H1 (cell line): ENCODE measurements around the gene PRR30. TPM values are rescaled to one million over a fixed set of nuclear protein-coding genes. Genes with fewer than 3 reads are reported as not detected.

Experiments used
- CTCF ChIA-PET: fragments of 300-600 bp; sonication (Branson Sonifier 250); formaldehyde crosslinking; loops from one replicate; lab custom pipeline; 2021; ENCODE audit not compliant: partially characterized antibody; lab: Charles Lee
- POLR2A ChIA-PET: fragments of 300-600 bp; sonication (Branson Sonifier 250); formaldehyde crosslinking; loops from one replicate; lab custom pipeline; 2021; ENCODE audit warnings: inconsistent platforms; ENCODE audit not compliant: partially characterized antibody; lab: Charles Lee
- DNase-seq, 2 experiments: peaks; one replicate each; pipeline versions ENCODE4 v3.0.0 to v3.0.0-alpha.2; 2010 to 2022; ENCODE audit warnings: low spot score in 2 of 2, low read depth in 1 of 2, mixed read lengths in 1 of 2
- FAIRE-seq: peaks from 2 replicates; lab custom pipeline; 2011; peaks lifted over from hg19 to GRCh38; lab: Jason Lieb, UNC
- H2AFZ ChIP-seq: 2 replicates; pipeline ENCODE4 v1.8.1; 2012; ENCODE audit warnings: low read length, inconsistent platforms
- H2AK5ac ChIP-seq: 2 replicates; pipeline ENCODE4 v1.6.1; 2013; ENCODE audit warnings: low read depth, low read length
- H2BK120ac ChIP-seq: replicated peaks from 2 replicates; pipeline ENCODE3; 2013; ENCODE audit warnings: low read depth, low read length, inconsistent platforms
- H2BK12ac ChIP-seq: 2 replicates; pipeline ENCODE4 v1.6.1; 2013; ENCODE audit warnings: low read depth, low read length
- H2BK15ac ChIP-seq: 2 replicates; pipeline ENCODE4 v1.6.1; 2013; ENCODE audit warnings: low read length
- H2BK20ac ChIP-seq: 2 replicates; pipeline ENCODE4 v1.6.1; 2013; ENCODE audit warnings: low read length
- H2BK5ac ChIP-seq: 2 replicates; pipeline ENCODE4 v1.6.1; 2013; ENCODE audit warnings: low read depth, low read length
- H3K14ac ChIP-seq: 2 replicates; pipeline ENCODE4 v1.6.1; 2013; ENCODE audit warnings: inconsistent platforms; ENCODE audit not compliant: insufficient read length
- H3K18ac ChIP-seq: 2 replicates; pipeline ENCODE4 v1.6.1; 2013; ENCODE audit warnings: low read length; ENCODE audit errors: extremely low read depth
- H3K23ac ChIP-seq: 2 replicates; pipeline ENCODE4 v1.6.1; 2013; ENCODE audit warnings: inconsistent platforms; ENCODE audit not compliant: insufficient read length
- H3K23me2 ChIP-seq: 2 replicates; pipeline ENCODE4 v1.6.1; 2013; ENCODE audit warnings: low read depth, low read length
- H3K27ac ChIP-seq: 2 replicates; pipeline ENCODE4 v1.6.1; 2011; ENCODE audit warnings: low read depth, low read length, inconsistent platforms
- H3K27me3 ChIP-seq, 4 experiments: replicated peaks in 1 of 4; 1 replicate in 1 of 4; 2 replicates in 3 of 4; pipeline versions ENCODE4 v1.6.1 to v1.8.1; 2011 to 2013; ENCODE audit warnings: low read length in 3 of 4, mild to moderate bottlenecking in 3 of 4, inconsistent platforms in 2 of 4, mixed read lengths in 2 of 4, moderate library complexity in 1 of 4; ENCODE audit not compliant: control insufficient read depth in 3 of 4, insufficient read depth in 3 of 4; ENCODE audit errors: extremely low read depth in 1 of 4
- H3K36me3 ChIP-seq, 4 experiments: 2 replicates each; pipeline versions ENCODE4 v1.6.1 to v1.8.1; 2011 to 2013; ENCODE audit warnings: mild to moderate bottlenecking in 4 of 4, low read length in 3 of 4, moderate library complexity in 2 of 4, control low read depth in 1 of 4, inconsistent platforms in 1 of 4; ENCODE audit not compliant: insufficient read depth in 4 of 4, control insufficient read depth in 2 of 4
- H3K4ac ChIP-seq: replicated peaks from 2 replicates; pipeline ENCODE3; 2013; ENCODE audit warnings: low read length, low read depth, mixed read lengths, inconsistent platforms; ENCODE audit not compliant: insufficient read length
- H3K4me1 ChIP-seq, 4 experiments: replicated peaks in 1 of 4; 1 replicate in 1 of 4; 2 replicates in 3 of 4; pipeline versions ENCODE4 v1.6.1 to v1.8.1; 2011 to 2013; ENCODE audit warnings: low read length in 3 of 4, inconsistent platforms in 2 of 4, mixed read lengths in 1 of 4; ENCODE audit not compliant: insufficient read depth in 4 of 4, control insufficient read depth in 3 of 4
- H3K4me2 ChIP-seq, 2 experiments: 2 replicates each; pipeline versions ENCODE4 v1.6.1 to v1.8.1; 2011 to 2013; ENCODE audit warnings: low read depth in 2 of 2, low read length in 2 of 2, control low read depth in 1 of 2, inconsistent platforms in 1 of 2, mild to moderate bottlenecking in 1 of 2; ENCODE audit not compliant: insufficient read depth in 1 of 2
- H3K4me3 ChIP-seq, 4 experiments: fragments of 200-600, 300-600 bp in 1 of 4; sonication (generic), shearing (Covaris generic), sonication (Bioruptor Twin) in 1 of 4; 2 replicates each; pipeline versions ENCODE4 v1.5.1 to v1.8.1; 2011 to 2016; ENCODE audit warnings: low read length in 4 of 4, low read depth in 3 of 4, control low read depth in 2 of 4, inconsistent platforms in 2 of 4, mild to moderate bottlenecking in 2 of 4, mixed read lengths in 1 of 4, moderate library complexity in 1 of 4; ENCODE audit not compliant: insufficient read depth in 2 of 4; ENCODE audit errors: extremely low read depth in 1 of 4
- H3K56ac ChIP-seq: replicated peaks from 2 replicates; pipeline ENCODE3; 2013; ENCODE audit warnings: low read depth, mild to moderate bottlenecking, mixed read lengths, low read length, inconsistent platforms; ENCODE audit not compliant: insufficient read length
- H3K79me1 ChIP-seq: 2 replicates; pipeline ENCODE4 v1.6.1; 2013; ENCODE audit warnings: low read depth, low read length, control low read depth
- H3K79me2 ChIP-seq, 2 experiments: 2 replicates each; pipeline versions ENCODE4 v1.6.1 to v1.8.1; 2012 to 2013; ENCODE audit warnings: low read length in 2 of 2, mild to moderate bottlenecking in 2 of 2, inconsistent platforms in 1 of 2; ENCODE audit not compliant: insufficient read depth in 2 of 2, control insufficient read depth in 1 of 2
- H3K9ac ChIP-seq, 4 experiments: replicated peaks in 1 of 4; 1 replicate in 1 of 4; 2 replicates in 3 of 4; pipeline versions ENCODE4 v1.6.1 to v1.8.1; 2011 to 2013; ENCODE audit warnings: low read depth in 3 of 4, low read length in 3 of 4, control low read depth in 2 of 4, mild to moderate bottlenecking in 2 of 4, moderate library complexity in 2 of 4, inconsistent platforms in 1 of 4; ENCODE audit errors: extremely low read depth in 1 of 4
- H3K9me3 ChIP-seq, 2 experiments: 2 replicates each; pipeline versions ENCODE4 v1.6.1 to v1.8.1; 2012 to 2013; ENCODE audit warnings: mild to moderate bottlenecking in 2 of 2, moderate library complexity in 2 of 2, control low read depth in 1 of 2, inconsistent platforms in 1 of 2, low read depth in 1 of 2, low read length in 1 of 2, mixed read lengths in 1 of 2; ENCODE audit not compliant: insufficient read depth in 2 of 2
- H4K20me1 ChIP-seq, 2 experiments: replicated peaks in 1 of 2; 2 replicates each; pipeline versions ENCODE3 to v1.8.1; 2011 to 2013; ENCODE audit warnings: inconsistent platforms in 2 of 2, low read length in 2 of 2, mild to moderate bottlenecking in 1 of 2; ENCODE audit not compliant: insufficient read depth in 2 of 2, control insufficient read depth in 1 of 2
- H4K5ac ChIP-seq: 2 replicates; pipeline ENCODE4 v1.6.1; 2013; ENCODE audit warnings: low read length, low read depth, mixed read lengths, inconsistent platforms; ENCODE audit not compliant: insufficient read length
- H4K8ac ChIP-seq: 2 replicates; pipeline ENCODE4 v1.8.0; 2013; ENCODE audit warnings: mild to moderate bottlenecking, moderate library complexity, low read length, inconsistent platforms; ENCODE audit not compliant: insufficient read depth; ENCODE audit errors: extremely low read depth
- H4K91ac ChIP-seq: replicated peaks from 2 replicates; pipeline ENCODE3; 2013; ENCODE audit warnings: low read length, mixed read lengths, inconsistent platforms; ENCODE audit not compliant: insufficient read length
- RAD21 ChIP-seq, 2 experiments: IDR thresholded peaks in 1 of 2; conservative IDR thresholded peaks in 1 of 2; 2 replicates each; pipeline ENCODE4 v1.6.1; 2011; ENCODE audit warnings: low read depth in 2 of 2, low read length in 2 of 2, improper control_type of control experiment in 1 of 2, inconsistent platforms in 1 of 2, mild to moderate bottlenecking in 1 of 2, moderate library complexity in 1 of 2
- TBP ChIP-seq: IDR thresholded peaks from 2 replicates; pipeline ENCODE4 v1.6.1; 2011; ENCODE audit warnings: low read depth, low read length, improper control_type of control experiment
- WGBS, 2 experiments: shearing (Covaris generic) in 1 of 2; methylation state at CpG; one replicate each; pipeline versions ENCODE4 v1.1.6 to v1.1.7; 2013 to 2015; ENCODE audit warnings: low lambda C conversion rate in 2 of 2, mixed read lengths in 2 of 2, inconsistent platforms in 1 of 2, low coverage in 1 of 2, missing lambda C conversion rate in 1 of 2; ENCODE audit not compliant: insufficient replicate concordance in 2 of 2, insufficient coverage in 1 of 2, insufficient read length in 1 of 2; ENCODE audit errors: extremely low coverage in 1 of 2, missing lambda C conversion rate in 1 of 2; 5-methylcytosine and 5-hydroxymethylcytosine counted together
- polyA plus RNA-seq, 7 experiments: library from polyadenylated mRNA; depleted of rRNA in 3 of 7; stranded (reverse) in 5 of 7; unstranded in 2 of 7; fragments of >200 nt in 5 of 7; fragments of 200-250 nt in 2 of 7; gene quantifications; 1 replicate in 5 of 7; 2 replicates in 1 of 7; 4 replicates in 1 of 7; pipeline versions ENCODE4 v1.2.1 to v1.2.3, GENCODE V29; 2011 to 2013; ENCODE audit warnings: missing spikeins in 2 of 7, mixed read lengths in 2 of 7
- total RNA-seq: library from RNA; stranded (reverse); fragmentation: NEBNext Ultra II Directional; extraction: Animal tissue kit (Norgen Biotek cat#: 25700); gene quantifications from 2 replicates; pipeline ENCODE4 v1.2.1, GENCODE V29; 2021
- TF ChIP-seq, protein P1 (sequence below): IDR thresholded peaks from 2 replicates; pipeline ENCODE4 v1.6.1; 2012; ENCODE audit warnings: low read length, inconsistent platforms

PRR30 gene
- total and polyA plus RNA-seq, 2 of the 8 experiments (the other 6 are each of a cell fraction or from before 2014, with no cell fraction given): not detected

DNA sequence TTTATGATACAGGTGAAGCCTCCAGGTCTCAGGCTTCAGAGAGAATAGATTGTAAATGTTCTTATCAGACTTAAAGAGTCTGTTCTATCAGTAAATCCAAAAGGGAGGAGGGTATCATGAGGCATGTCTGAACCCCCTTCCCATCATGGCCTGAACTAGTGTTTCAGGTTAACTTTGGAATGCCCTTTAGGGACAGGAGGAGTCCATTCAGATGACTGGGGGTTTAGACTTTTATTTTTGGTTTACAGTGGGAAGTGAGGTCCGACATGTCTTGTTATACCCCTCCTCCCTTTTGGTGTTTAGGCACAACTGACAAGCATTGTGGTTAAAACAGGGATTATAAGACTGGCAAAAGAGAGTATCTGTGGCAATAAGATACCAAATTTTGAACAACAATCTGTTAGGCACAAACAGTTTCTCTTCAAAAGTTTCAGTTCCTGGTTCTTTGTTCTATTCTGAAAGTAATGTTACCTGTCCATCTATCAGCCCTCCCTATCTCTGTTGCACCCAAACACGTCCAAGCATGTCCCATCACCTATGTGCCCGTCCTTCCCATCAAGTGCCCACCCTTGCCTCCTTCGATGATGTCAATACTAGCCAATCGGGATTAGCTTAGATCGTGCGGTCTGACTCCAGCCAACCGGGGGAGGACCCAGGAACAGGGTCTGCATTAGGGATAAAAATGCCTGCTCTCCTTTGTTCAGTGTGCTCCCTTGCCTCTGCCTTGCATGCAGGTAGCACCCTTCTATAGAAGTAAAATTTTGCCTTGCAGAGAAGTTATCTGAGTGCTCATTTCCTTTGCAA is 26.0 kb upstream of the PRR30 start:
- H2BK5ac ChIP-seq: peak overlapping the region; percentile 11; the same call in 1 of the 2 replicates
- H3K4me2 ChIP-seq: no peak overlapping the region
- DNase-seq: no peak
- no peaks in the 10 kb centered on the region; a peak in 4 of 7 replicates for H3K4me1 ChIP-seq
- FAIRE-seq: no peak
- 0 out of 2 replicates have a peak overlapping the region, but pooled peaks have one; percentile 3 for H3K27ac ChIP-seq
- H4K8ac ChIP-seq: no peak overlapping the region
- H3K27me3 ChIP-seq: no peaks in the 10 kb centered on the region
- 85% methylated on average over 8 of the region's 8 CpGs; no CpG with 5 or more reads in 1 of the 2 experiments for WGBS, 2 experiments
- no peak overlapping the region for H2AK5ac ChIP-seq
- no peak overlapping the region for H4K5ac ChIP-seq
- H3K56ac ChIP-seq: no peak overlapping the region
- TF ChIP-seq, protein P1, sequence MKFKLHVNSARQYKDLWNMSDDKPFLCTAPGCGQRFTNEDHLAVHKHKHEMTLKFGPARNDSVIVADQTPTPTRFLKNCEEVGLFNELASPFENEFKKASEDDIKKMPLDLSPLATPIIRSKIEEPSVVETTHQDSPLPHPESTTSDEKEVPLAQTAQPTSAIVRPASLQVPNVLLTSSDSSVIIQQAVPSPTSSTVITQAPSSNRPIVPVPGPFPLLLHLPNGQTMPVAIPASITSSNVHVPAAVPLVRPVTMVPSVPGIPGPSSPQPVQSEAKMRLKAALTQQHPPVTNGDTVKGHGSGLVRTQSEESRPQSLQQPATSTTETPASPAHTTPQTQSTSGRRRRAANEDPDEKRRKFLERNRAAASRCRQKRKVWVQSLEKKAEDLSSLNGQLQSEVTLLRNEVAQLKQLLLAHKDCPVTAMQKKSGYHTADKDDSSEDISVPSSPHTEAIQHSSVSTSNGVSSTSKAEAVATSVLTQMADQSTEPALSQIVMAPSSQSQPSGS: 0 out of 2 replicates have a peak, but pooled peaks have one; percentile 29
- TF ChIP-seq TBP (0 out of 2 replicates have a peak, but pooled peaks have one; percentile 16), RAD21 (IDR thresholded peaks at IDR 0.05 in 1 of 2, conservative IDR thresholded peaks at IDR 0.05 in 1 of 2; ENCODE audit: low read depth in 2 of 2, low read length in 2 of 2) (no peak)
- H3K79me1 ChIP-seq: no peaks in the 10 kb centered on the region
- no peak overlapping the region for H2BK12ac ChIP-seq
- H3K79me2 ChIP-seq: no peaks in the 10 kb centered on the region
- no peak overlapping the region for H4K91ac ChIP-seq
- no peak overlapping the region for H2BK15ac ChIP-seq
- CTCF ChIA-PET: interaction anchor here (0.8 to 2.1 kb wide), 5 partner anchors 11 to 138 kb away, joined by 3 to 6 read pairs (median 4); no protein-coding TSS in a partner anchor
- no peak overlapping the region for H2BK120ac ChIP-seq
- H3K4ac ChIP-seq: no peak overlapping the region
- no peak overlapping the region for H3K9ac ChIP-seq
- H2BK20ac ChIP-seq: no peak overlapping the region; the same call in 1 of the 2 replicates
- H3K9me3 ChIP-seq: no peaks in the 10 kb centered on the region
- peak overlapping the region; percentile 16 for H2AFZ ChIP-seq
- no peaks in the 10 kb centered on the region for H4K20me1 ChIP-seq
- POLR2A ChIA-PET: interaction anchor here (0.8 to 1.5 kb wide), 4 partner anchors 10 to 166 kb away, joined by 3 to 6 read pairs (median 4); partner anchors contain the start of gene TRIM54
- H3K23ac ChIP-seq: no peak overlapping the region
- no peaks in the 10 kb centered on the region; the same call in 1 of the 2 replicates for H3K23me2 ChIP-seq
- H3K4me3 ChIP-seq: no peak overlapping the region
- H3K18ac ChIP-seq: no peak overlapping the region; the same call in 1 of the 2 replicates
- no peak overlapping the region for H3K14ac ChIP-seq
- no peaks in the 10 kb centered on the region for H3K36me3 ChIP-seq
